ENCODE results near the gene ASIC4. TPM values are rescaled to one million over a fixed set of nuclear protein-coding genes. Genes with fewer than 3 reads are reported as not detected.

The ASIC4 gene
- total and polyA plus RNA-seq, 2 experiments from 2014 or later, result not detected

GRCh38 chr2:219536425-219536824 is 22.1 kb downstream of the ASIC4 start:
- no peaks in the 10 kb centered on the region for H3K27me3 ChIP-seq
- TF ChIP-seq EZH2 (IDR thresholded peaks at IDR 0.05; ENCODE audit: borderline replicate concordance) (no peak), EZH2phosphoT487 (IDR thresholded peaks at IDR 0.05; ENCODE audit: low read depth, severe bottlenecking, unreplicated experiment) (no peak), CTCF (IDR thresholded peaks at IDR 0.05; ENCODE audit: poor library complexity) (no peak)
- 88% methylated on average over 8 of the region's 16 CpGs for WGBS (ENCODE audit: low lambda C conversion rate, missing lambda C conversion rate)

DNA sequence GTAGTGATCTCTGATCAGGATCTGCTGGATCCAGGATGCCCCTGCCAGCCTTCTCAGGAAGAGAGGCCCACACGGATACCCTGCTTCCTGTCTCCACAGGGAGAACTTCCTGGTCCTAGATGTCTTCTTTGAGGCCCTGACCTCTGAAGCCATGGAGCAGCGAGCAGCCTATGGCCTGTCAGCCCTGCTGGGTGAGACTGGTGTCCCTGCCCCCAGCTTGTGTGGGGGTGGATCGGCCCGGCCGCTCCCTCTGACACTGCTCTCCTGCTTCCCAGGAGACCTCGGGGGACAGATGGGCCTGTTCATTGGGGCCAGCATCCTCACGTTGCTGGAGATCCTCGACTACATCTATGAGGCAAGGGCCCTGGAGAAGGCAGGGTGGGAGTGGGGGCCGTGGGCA is 22.7 kb downstream of the ASIC4 start:
- H3K27me3 ChIP-seq, result no peaks in the 10 kb centered on the region
- no peak overlapping the region for H3K4me2 ChIP-seq
- H3K4me3 ChIP-seq, result no peak overlapping the region
- TF ChIP-seq CTCF (IDR thresholded peaks at IDR 0.05; ENCODE audit: poor library complexity) (no peak), EZH2 (IDR thresholded peaks at IDR 0.05; ENCODE audit: borderline replicate concordance) (no peak), EZH2phosphoT487 (IDR thresholded peaks at IDR 0.05; ENCODE audit: low read depth, severe bottlenecking, unreplicated experiment) (no peak)
- H3K9me2 ChIP-seq (replicated peaks; ENCODE audit: insufficient read depth), result no peaks in the 10 kb centered on the region
- H4K20me1 ChIP-seq (ENCODE audit: insufficient read depth, poor library complexity, severe bottlenecking), result peaks cover 15% of the 10 kb centered on the region
- H3K9me3 ChIP-seq (ENCODE audit: low read depth), result no peaks in the 10 kb centered on the region
- H2AFZ ChIP-seq, result no peak overlapping the region
- no peak overlapping the region for H3K27ac ChIP-seq
- H3K36me3 ChIP-seq (replicated peaks; ENCODE audit: insufficient read depth, low read depth), result no peaks in the 10 kb centered on the region
- no peak for DNase-seq (ENCODE audit: low spot score)
- H3K79me2 ChIP-seq, result peaks cover 8% of the 10 kb centered on the region
- peaks cover 15% of the 10 kb centered on the region for H3K4me1 ChIP-seq (ENCODE audit: insufficient read depth)
- WGBS (ENCODE audit: low lambda C conversion rate, missing lambda C conversion rate), result 79% methylated on average over 8 of the region's 9 CpGs

More at GRCh38 chr2:219536425-219536824, 22.1 kb downstream of the ASIC4 start:
- Histone ChIP-seq H3K36me3 (replicated peaks; ENCODE audit: insufficient read depth, low read depth) (no peaks in the 10 kb centered on the region), H4K20me1 (ENCODE audit: insufficient read depth, poor library complexity, severe bottlenecking) (peaks cover 14% of the 10 kb centered on the region), H3K9me2 (replicated peaks; ENCODE audit: insufficient read depth) (no peaks in the 10 kb centered on the region), H3K9me3 (ENCODE audit: low read depth) (no peaks in the 10 kb centered on the region), H3K4me3 (no peak overlapping the region), H3K79me2 (peaks cover 7% of the 10 kb centered on the region), H3K4me2 (no peak overlapping the region), H3K27ac (no peak overlapping the region), H3K4me1 (ENCODE audit: insufficient read depth) (peaks cover 12% of the 10 kb centered on the region), H2AFZ (no peak overlapping the region)
- DNase-seq (ENCODE audit: low spot score), result no peak

DNA sequence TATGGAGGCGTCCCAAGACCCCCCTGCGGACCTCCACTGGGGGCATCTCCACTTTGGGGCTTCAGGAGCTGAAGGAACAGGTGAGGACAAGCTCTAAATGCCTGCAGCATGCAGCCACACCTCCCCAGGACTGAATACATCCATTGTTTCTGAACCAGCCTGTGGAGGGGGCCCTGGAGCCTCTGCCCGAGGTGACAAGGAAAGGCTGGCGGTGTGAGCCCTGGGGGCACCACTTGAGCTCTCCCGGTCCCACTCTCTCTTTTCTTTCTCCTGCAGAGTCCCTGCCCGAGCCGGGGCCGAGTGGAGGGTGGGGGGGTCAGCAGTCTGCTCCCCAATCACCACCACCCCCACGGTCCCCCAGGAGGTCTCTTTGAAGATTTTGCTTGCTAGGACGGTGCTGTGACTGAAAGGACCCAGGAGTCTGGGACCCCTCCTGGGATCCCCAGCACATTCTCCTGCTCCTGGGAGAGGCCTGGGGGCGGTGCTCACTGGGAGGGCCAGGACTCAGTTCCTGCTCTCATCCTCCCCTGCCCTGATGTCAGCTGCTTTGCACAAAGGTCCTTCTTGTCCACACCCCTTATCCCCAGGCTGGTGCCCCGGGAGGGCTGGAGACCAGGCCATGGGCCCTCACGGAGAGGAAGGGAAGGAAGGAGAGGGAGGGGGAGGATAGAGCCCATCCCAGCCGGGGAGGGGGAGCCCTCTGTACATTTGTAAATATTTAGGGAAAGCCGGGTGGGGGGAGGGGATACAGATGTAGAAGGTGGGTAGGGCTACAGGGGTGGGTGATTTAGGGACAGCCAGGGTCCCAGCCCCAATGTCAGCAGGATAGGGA is 23.6 kb downstream of the ASIC4 start:
- Histone ChIP-seq H3K27me3 (no peaks in the 10 kb centered on the region), H3K4me1 (ENCODE audit: insufficient read depth) (peaks cover 20% of the 10 kb centered on the region), H3K36me3 (replicated peaks; ENCODE audit: insufficient read depth, low read depth) (no peaks in the 10 kb centered on the region), H3K27ac (peak overlapping the region; percentile 51), H3K9me3 (ENCODE audit: low read depth) (no peaks in the 10 kb centered on the region), H3K79me2 (peaks cover 16% of the 10 kb centered on the region), H3K4me2 (peak overlapping the region; percentile 41), H3K9me2 (replicated peaks; ENCODE audit: insufficient read depth) (no peaks in the 10 kb centered on the region), H4K20me1 (ENCODE audit: insufficient read depth, poor library complexity, severe bottlenecking) (peaks cover 21% of the 10 kb centered on the region), H2AFZ (no peak overlapping the region), H3K4me3 (no peak overlapping the region)
- WGBS (ENCODE audit: low lambda C conversion rate, missing lambda C conversion rate), result 59% methylated on average over 14 of the region's 15 CpGs
- TF ChIP-seq EZH2 (IDR thresholded peaks at IDR 0.05; ENCODE audit: borderline replicate concordance) (no peak), EZH2phosphoT487 (IDR thresholded peaks at IDR 0.05; ENCODE audit: low read depth, severe bottlenecking, unreplicated experiment) (no peak)
- no peak for DNase-seq (ENCODE audit: low spot score)

GRCh38 chr2:219538504-219538951 is 24.2 kb downstream of the ASIC4 start:
- Histone ChIP-seq H3K4me2 (peak overlapping the region; percentile 41), H3K4me3 (no peak overlapping the region), H3K36me3 (replicated peaks; ENCODE audit: insufficient read depth, low read depth) (no peaks in the 10 kb centered on the region), H3K9me2 (replicated peaks; ENCODE audit: insufficient read depth) (no peaks in the 10 kb centered on the region), H4K20me1 (ENCODE audit: insufficient read depth, poor library complexity, severe bottlenecking) (peaks cover 21% of the 10 kb centered on the region), H3K27me3 (no peaks in the 10 kb centered on the region), H3K79me2 (peaks cover 16% of the 10 kb centered on the region), H3K4me1 (ENCODE audit: insufficient read depth) (peaks cover 20% of the 10 kb centered on the region), H3K27ac (peak overlapping the region; percentile 51), H2AFZ (no peak overlapping the region), H3K9me3 (ENCODE audit: low read depth) (no peaks in the 10 kb centered on the region)
- TF ChIP-seq EZH2 (IDR thresholded peaks at IDR 0.05; ENCODE audit: borderline replicate concordance) (no peak), CTCF (IDR thresholded peaks at IDR 0.05; ENCODE audit: poor library complexity) (no peak), EZH2phosphoT487 (IDR thresholded peaks at IDR 0.05; ENCODE audit: low read depth, severe bottlenecking, unreplicated experiment) (no peak)
- 69% methylated on average over 6 of the region's 6 CpGs for WGBS (ENCODE audit: low lambda C conversion rate, missing lambda C conversion rate)
- DNase-seq (ENCODE audit: low spot score), result peak; percentile 32

Measured in hepatocyte (in vitro differentiated cells).